Ovary (tissue), 9 donors: ENCODE measurements around the gene SASS6. TPM values are rescaled to one million over a fixed set of nuclear protein-coding genes. Genes with fewer than 3 reads are reported as not detected.

ENCODE experiments used
- DNase-seq, 5 donors: peaks; one replicate each; pipeline ENCODE4 v3.0.0-alpha.2; 2019 to 2020
- H3K27ac ChIP-seq, 2 donors: fragments of 200-600 bp; one replicate each; pipeline versions ENCODE4 v1.5.1 to v1.8.0; 2019 to 2022
- H3K27me3 ChIP-seq: fragments of 200-600 bp; one replicate; pipeline ENCODE4 v1.8.0; 2022
- H3K36me3 ChIP-seq: fragments of 200-600 bp; sonication (generic); one replicate; pipeline ENCODE4 v1.5.1; 2019
- H3K4me1 ChIP-seq: one replicate; pipeline ENCODE4 v1.8.1; 2013; ENCODE audit warnings: mild to moderate bottlenecking, moderate library complexity; ENCODE audit not compliant: insufficient read depth
- H3K4me3 ChIP-seq: fragments of 200-600 bp; sonication (generic); one replicate; pipeline ENCODE4 v1.5.1; 2017
- H3K9me3 ChIP-seq, 2 donors: fragments of 200-600 bp in 1 of 2; sonication (generic) in 1 of 2; one replicate each; pipeline versions ENCODE4 v1.5.1 to v1.8.1; 2013 to 2019; ENCODE audit warnings: mild to moderate bottlenecking in 1 of 2, moderate library complexity in 1 of 2
- EP300 ChIP-seq: sonication (generic); formaldehyde crosslinking; IDR thresholded peaks from one replicate; pipeline ENCODE4 v1.6.1; 2017; ENCODE audit warnings: antibody characterized with exemption
- POLR2A ChIP-seq: fragments of 450-650 bp; IDR thresholded peaks from one replicate; pipeline ENCODE4 v1.6.1; 2017; ENCODE audit warnings: antibody characterized with exemption, mild to moderate bottlenecking, moderate library complexity
- WGBS, 3 donors: extraction: QIAGEN DNeasy Blood & Tissue Kit in 1 of 3; methylation state at CpG; one replicate each; pipeline versions ENCODE4 v1.1.5 to v1.1.7; 2013 to 2017; 5-methylcytosine and 5-hydroxymethylcytosine counted together
- intact Hi-C, 4 donors: fragments of 100-400 bp; cut with DNase I; formaldehyde crosslinking; loops; one replicate each; pipeline versions ENCODE4 v1.11.0 to v1.15.1; 2022 to 2023
- polyA plus RNA-seq, 2 donors: library from polyadenylated mRNA; stranded (reverse); fragments of 200-250 nt in 1 of 2; fragments of 350-450 nt in 1 of 2; fragmentation: Illumina TruSeq in 1 of 2; extraction: RNeasy Lipid Tissue Mini Kit (QIAGEN cat#74804) in 1 of 2; gene quantifications; one replicate each; pipeline ENCODE4 v1.2.3, GENCODE V29; 2013 to 2014
- total RNA-seq, 7 donors: library from RNA; depleted of rRNA in 2 of 7; stranded (reverse); fragments of >200 nt in 2 of 7; fragmentation: NEBNext Ultra II Directional in 3 of 7; extraction: Animal tissue kit (Norgen Biotek cat#: 25700) in 3 of 7; gene quantifications; one replicate each; pipeline versions ENCODE4 v1.1.0 to v1.2.4, GENCODE V29; 2016 to 2023
- TF ChIP-seq, protein P1 (sequence below), 3 donors: fragments of 450-650 bp in 2 of 3; fragments of 200-600 bp in 1 of 3; IDR thresholded peaks; one replicate each; pipeline versions ENCODE4 v1.5.1 to v1.8.0; 2016 to 2022; ENCODE audit warnings: antibody characterized with exemption in 3 of 3, mild to moderate bottlenecking in 1 of 3
- donor health status: DM: no; HTN: no; CAD: no; lungs with moderate emphysema.
- donor health status: DM: no; HTN: no; CAD: no.
- donor health status: Bipolar disorder and iron deficiency.
- donor health status: DM: yes; HTN: yes; CAD: no.
- donor health status: DM: no; HTN: no; CAD: no.
- donor health status: DM: yes; HTN: yes; CAD: no.

SASS6 gene
- total and polyA plus RNA-seq, 9 donors = 1.7 to 3.6 (median 2.7) TPM

DNA sequence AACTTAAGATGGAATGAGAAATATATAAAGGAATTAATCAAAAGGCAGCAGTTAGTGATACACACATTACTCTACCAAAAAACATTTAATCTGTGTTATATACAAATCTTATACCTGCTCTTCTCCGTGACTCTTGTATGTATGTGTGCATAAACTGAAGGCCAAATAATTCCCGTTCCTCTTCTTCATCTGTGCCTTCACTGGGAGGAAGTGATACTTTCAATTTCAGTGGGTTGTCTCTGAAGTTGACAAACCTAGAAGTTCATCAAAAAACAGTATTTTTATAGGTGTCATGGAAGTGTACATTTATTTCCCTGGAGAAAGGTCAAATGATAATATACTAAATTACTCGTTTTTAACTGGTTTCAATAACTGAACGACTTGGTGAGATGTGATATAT, 19.5 kb upstream of the SASS6 start:
- 71 to 81% (median 78%) methylated on average over 4 of the region's 4 CpGs for WGBS, 3 donors
- no peaks in the 10 kb centered on the region for H3K4me1 ChIP-seq
- DNase-seq = no peak
- intact Hi-C loops = no loop called here
- TF ChIP-seq, protein P1, sequence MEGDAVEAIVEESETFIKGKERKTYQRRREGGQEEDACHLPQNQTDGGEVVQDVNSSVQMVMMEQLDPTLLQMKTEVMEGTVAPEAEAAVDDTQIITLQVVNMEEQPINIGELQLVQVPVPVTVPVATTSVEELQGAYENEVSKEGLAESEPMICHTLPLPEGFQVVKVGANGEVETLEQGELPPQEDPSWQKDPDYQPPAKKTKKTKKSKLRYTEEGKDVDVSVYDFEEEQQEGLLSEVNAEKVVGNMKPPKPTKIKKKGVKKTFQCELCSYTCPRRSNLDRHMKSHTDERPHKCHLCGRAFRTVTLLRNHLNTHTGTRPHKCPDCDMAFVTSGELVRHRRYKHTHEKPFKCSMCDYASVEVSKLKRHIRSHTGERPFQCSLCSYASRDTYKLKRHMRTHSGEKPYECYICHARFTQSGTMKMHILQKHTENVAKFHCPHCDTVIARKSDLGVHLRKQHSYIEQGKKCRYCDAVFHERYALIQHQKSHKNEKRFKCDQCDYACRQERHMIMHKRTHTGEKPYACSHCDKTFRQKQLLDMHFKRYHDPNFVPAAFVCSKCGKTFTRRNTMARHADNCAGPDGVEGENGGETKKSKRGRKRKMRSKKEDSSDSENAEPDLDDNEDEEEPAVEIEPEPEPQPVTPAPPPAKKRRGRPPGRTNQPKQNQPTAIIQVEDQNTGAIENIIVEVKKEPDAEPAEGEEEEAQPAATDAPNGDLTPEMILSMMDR (IDR thresholded peaks at IDR 0.05) = no peak
- TF ChIP-seq POLR2A (no peak), EP300 (no peak)
- no peaks in the 10 kb centered on the region for H3K9me3 ChIP-seq
- no peaks in the 10 kb centered on the region for H3K27me3 ChIP-seq
- no peak overlapping the region for H3K4me3 ChIP-seq
- no peaks in the 10 kb centered on the region for H3K36me3 ChIP-seq
- no peak overlapping the region for H3K27ac ChIP-seq

DNA sequence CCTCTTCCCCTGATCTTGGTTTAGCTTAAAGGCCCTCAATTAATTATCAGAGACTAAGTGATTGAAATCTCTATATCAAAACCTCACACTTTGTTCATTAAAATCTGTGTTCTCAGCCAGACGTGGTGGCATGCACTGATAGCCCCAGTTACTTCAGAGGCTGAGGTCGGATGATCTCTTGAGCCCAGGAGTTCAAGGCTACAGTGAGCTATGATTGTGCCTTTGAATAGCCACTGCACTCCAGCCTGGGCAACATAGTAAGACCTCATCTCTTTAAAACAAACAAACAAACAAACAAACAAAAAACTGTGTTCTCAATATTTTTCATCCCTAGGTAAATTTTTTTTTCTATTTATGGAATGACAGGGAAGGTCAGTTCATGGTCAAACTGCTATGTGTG, 18.9 kb upstream of the SASS6 start:
- no peak overlapping the region for H3K27ac ChIP-seq
- no peaks in the 10 kb centered on the region for H3K4me1 ChIP-seq
- TF ChIP-seq POLR2A (no peak), EP300 (no peak)
- TF ChIP-seq, protein P1 (IDR thresholded peaks at IDR 0.05) = no peak
- 43 to 54% (median 49%) methylated on average over 2 of the region's 2 CpGs for WGBS, 3 donors
- no peak overlapping the region for H3K4me3 ChIP-seq
- no peaks in the 10 kb centered on the region for H3K36me3 ChIP-seq
- no peaks in the 10 kb centered on the region for H3K9me3 ChIP-seq
- DNase-seq = no peak
- intact Hi-C loops = no loop called here
- H3K27me3 ChIP-seq = no peaks in the 10 kb centered on the region

- Histone ChIP-seq H3K27me3 (no peaks in the 10 kb centered on the region), H3K4me3 (no peak overlapping the region), H3K4me1 (no peaks in the 10 kb centered on the region), H3K9me3 (no peaks in the 10 kb centered on the region), H3K27ac (no peak overlapping the region), H3K36me3 (no peaks in the 10 kb centered on the region)
- TF ChIP-seq, protein P1 (IDR thresholded peaks at IDR 0.05) = no peak
- TF ChIP-seq EP300 = no peak
- TF ChIP-seq POLR2A = no peak
- no peak for DNase-seq
- 88 to 89% (median 88%) methylated on average over 4 of the region's 4 CpGs for WGBS, 3 donors
- intact Hi-C loops = no loop called here
Observed at GRCh38 chr1:100147875-100148274, 15.1 kb upstream of the SASS6 start.

GRCh38 chr1:100146958-100147357, 14.2 kb upstream of the SASS6 start:
- H3K9me3 ChIP-seq = no peaks in the 10 kb centered on the region
- TF ChIP-seq POLR2A (no peak), EP300 (no peak)
- TF ChIP-seq, protein P1 (IDR thresholded peaks at IDR 0.05) = no peak
- no peak for DNase-seq
- WGBS, 3 donors = 88 to 93% (median 92%) methylated on average over 1 of the region's 1 CpG
- intact Hi-C loops = no loop called here
- H3K4me1 ChIP-seq = no peaks in the 10 kb centered on the region
- H3K27me3 ChIP-seq = no peaks in the 10 kb centered on the region
- no peak overlapping the region for H3K4me3 ChIP-seq
- H3K27ac ChIP-seq = no peak overlapping the region
- no peaks in the 10 kb centered on the region for H3K36me3 ChIP-seq

- Histone ChIP-seq H3K9me3 (no peaks in the 10 kb centered on the region), H3K36me3 (no peaks in the 10 kb centered on the region), H3K4me1 (no peaks in the 10 kb centered on the region), H3K27me3 (no peaks in the 10 kb centered on the region), H3K4me3 (no peak overlapping the region), H3K27ac (no peak overlapping the region)
- intact Hi-C loops = no loop called here
- no peak for DNase-seq
- WGBS, 3 donors = 86 to 92% (median 90%) methylated on average over 3 of the region's 3 CpGs
- TF ChIP-seq POLR2A (no peak), EP300 (no peak)
- TF ChIP-seq, protein P1 (IDR thresholded peaks at IDR 0.05) = no peak
Observed at GRCh38 chr1:100145116-100145515, 12.4 kb upstream of the SASS6 start.
